GM23248 (cell line): ENCODE measurements around the gene RNF121.
"Not testable (repeated sequence)": the region's sequence is repeated elsewhere in the genome, so short reads cannot be mapped to it uniquely, and the experiment has no call there.

Experiments
- EZH2 ChIP-seq: fragments of 200-600 bp; sonication (generic); IDR thresholded peaks from 2 replicates; pipeline ENCODE4 v1.6.1; 2018; ENCODE audit warnings: antibody characterized with exemption, mild to moderate bottlenecking; ENCODE audit not compliant: insufficient read depth, poor library complexity, severe bottlenecking
- EZH2phosphoT487 ChIP-seq: fragments of 200-600 bp; sonication (generic); IDR thresholded peaks from 2 replicates; pipeline ENCODE4 v1.6.1; 2018; ENCODE audit warnings: antibody characterized with exemption, moderate library complexity, mild to moderate bottlenecking, low read depth; ENCODE audit not compliant: insufficient read depth

DNA sequence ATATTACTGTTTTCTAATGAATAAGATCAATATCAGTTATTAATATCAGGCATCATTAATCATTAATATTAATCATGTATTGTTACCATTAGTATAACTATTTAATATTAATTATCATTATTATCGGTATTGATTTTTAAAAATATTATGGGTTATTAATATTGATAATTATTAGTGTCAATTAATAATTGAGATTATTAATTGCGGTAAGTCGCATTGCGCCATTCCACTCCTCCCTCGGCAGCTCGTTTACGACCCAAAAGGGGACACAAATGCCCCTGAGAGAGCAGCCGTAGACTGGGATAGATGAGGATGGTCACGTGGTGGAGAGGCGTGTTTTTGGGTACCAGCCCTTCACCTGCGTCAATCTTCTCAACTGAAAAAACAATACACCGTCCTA, 43.0 kb upstream of the RNF121 start:
- not testable (repeated sequence) for TF ChIP-seq EZH2, EZH2phosphoT487
